HG03520 (cell line): ENCODE data around the gene NDUFA3.
"Not testable (repeated sequence)": the region's sequence is repeated elsewhere in the genome, so short reads cannot be mapped to it uniquely, and the experiment has no call there.

Experiments used
- ATAC-seq: cut with Tn5 transposase; IDR thresholded peaks from one replicate; pipeline ENCODE4 v1.9.1; 2021; ENCODE audit warnings: mild to moderate bottlenecking, moderate library complexity; ENCODE audit not compliant: unreplicated experiment

Gene NDUFA3

GRCh38 chr19:54102421-54103169 is at the start of gene NDUFA3:
Gene NDUFA3, plus strand, starts transcription at chr19:54102855. Its CDS starts 24 bp downstream, at chr19:54102879.
- ATAC-seq, result peak; percentile 92

GRCh38 chr19:54062643-54063042 is 40.0 kb upstream of the NDUFA3 start:
- no peak for ATAC-seq

GRCh38 chr19:54063350-54064116 is 39.1 kb upstream of the NDUFA3 start, which contains the start of gene VSTM1:
Gene VSTM1, minus strand, starts transcription at chr19:54063897. Its CDS starts 120 bp downstream, at chr19:54063777.
- ATAC-seq, result no peak

- no peak for ATAC-seq
These were observed 33.2 kb upstream of the NDUFA3 start for GRCh38 chr19:54069470-54069869.

- no peak for ATAC-seq
These were observed 28.8 kb upstream of the NDUFA3 start for GRCh38 chr19:54073829-54074228.

- no peak for ATAC-seq
These were observed 27.8 kb upstream of the NDUFA3 start for GRCh38 chr19:54074851-54075250.

GRCh38 chr19:54077334-54077733 is 25.3 kb upstream of the NDUFA3 start:
- no peak for ATAC-seq

GRCh38 chr19:54081032-54081431 is 21.6 kb upstream of the NDUFA3 start, which contains the start of gene TARM1:
Gene TARM1, minus strand, starts transcription at chr19:54081365. Its CDS starts 25 bp downstream, at chr19:54081340.
- no peak for ATAC-seq

GRCh38 chr19:54084410-54084809 is 18.2 kb upstream of the NDUFA3 start:
- ATAC-seq, result no peak

- ATAC-seq, result no peak
These were observed 8.1 kb upstream of the NDUFA3 start for GRCh38 chr19:54094426-54095000.

GRCh38 chr19:54095136-54095858 is 7.4 kb upstream of the NDUFA3 start:
- no peak for ATAC-seq

- ATAC-seq, result not testable (repeated sequence)
These were observed 6.6 kb upstream of the NDUFA3 start for GRCh38 chr19:54095859-54096616.

- no peak for ATAC-seq
These were observed 6.0 kb upstream of the NDUFA3 start for GRCh38 chr19:54096617-54097106.

GRCh38 chr19:54099190-54099902 is 3.3 kb upstream of the NDUFA3 start:
- no peak for ATAC-seq

- not testable (repeated sequence) for ATAC-seq
These were observed 2.8 kb upstream of the NDUFA3 start for GRCh38 chr19:54099903-54100255.

- no peak for ATAC-seq
These were observed 2.1 kb upstream of the NDUFA3 start, which contains the start of gene OSCAR for GRCh38 chr19:54100561-54100960. Gene OSCAR, minus strand, starts transcription at chr19:54100803. Its CDS starts 11 bp downstream, at chr19:54100792.

GRCh38 chr19:54104998-54105715 is 2.5 kb downstream of the NDUFA3 start:
- no peak for ATAC-seq

GRCh38 chr19:54105796-54106195 is 3.1 kb downstream of the NDUFA3 start:
- ATAC-seq, result no peak

GRCh38 chr19:54106716-54107115 is 4.1 kb downstream of the NDUFA3 start:
- no peak for ATAC-seq
